ENCODE measurements around the gene LRRC56. TPM values are rescaled to one million over a fixed set of nuclear protein-coding genes. Genes with fewer than 3 reads are reported as not detected.

Gene LRRC56
- total RNA-seq, 1 donor from 2014 or later = 0.82 TPM

DNA sequence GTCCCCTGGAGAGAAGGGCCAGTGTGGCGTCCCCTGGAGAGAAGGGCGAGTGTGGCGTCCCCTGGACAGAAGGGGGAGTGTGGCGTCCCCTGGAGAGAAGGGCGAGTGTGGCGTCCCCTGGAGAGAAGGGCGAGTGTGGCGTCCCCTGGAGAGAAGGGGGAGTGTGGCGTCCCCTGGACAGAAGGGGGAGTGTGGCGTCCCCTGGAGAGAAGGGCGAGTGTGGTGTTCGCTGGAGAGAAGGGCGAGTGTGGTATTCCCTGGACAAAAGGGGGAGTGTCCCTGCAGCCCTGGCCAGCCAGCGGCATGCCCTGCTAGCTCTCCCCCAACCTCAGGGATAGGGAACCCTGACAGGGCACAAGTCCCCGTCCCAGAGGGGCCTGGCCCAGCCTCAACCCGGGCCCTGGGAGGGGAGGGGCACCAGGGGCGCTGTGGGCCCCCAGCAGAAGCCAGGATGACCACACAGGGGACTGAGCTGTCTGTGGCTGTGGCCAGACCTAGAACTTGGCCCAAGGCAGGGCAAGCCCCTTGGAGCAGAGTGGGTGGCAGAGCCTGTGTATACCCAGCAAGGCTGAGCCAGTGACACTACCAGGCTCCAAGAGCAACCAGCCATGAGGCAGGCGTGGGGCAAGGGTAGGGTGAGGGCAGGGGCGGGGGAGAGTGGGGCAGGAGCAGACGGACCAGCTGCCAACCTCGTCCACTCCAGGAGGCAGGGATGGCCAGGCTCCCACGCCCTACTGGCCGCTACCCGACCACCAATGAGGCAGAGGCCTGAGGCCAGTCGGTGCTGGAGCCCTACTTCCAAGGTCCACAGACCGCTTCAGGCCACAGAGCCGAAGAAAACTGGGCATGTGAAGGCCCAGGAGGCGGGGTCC, 6.1 kb upstream of the LRRC56 start:
- H3K36me3 Mint-ChIP-seq (ENCODE audit: low read depth, unreplicated experiment) = no peaks in the 10 kb centered on the region
- H3K9me3 Mint-ChIP-seq (ENCODE audit: unreplicated experiment) = no peaks in the 10 kb centered on the region
- H3K27ac Mint-ChIP-seq (ENCODE audit: unreplicated experiment) = no peak overlapping the region
- H3K4me1 ChIP-seq (ENCODE audit: insufficient read depth, low read length) = peaks cover 14% of the 10 kb centered on the region
- FAIRE-seq = no peak
- H2AFZ ChIP-seq (ENCODE audit: low read depth, low read length) = no peak overlapping the region
- H3K4me1 Mint-ChIP-seq (ENCODE audit: low read depth, unreplicated experiment) = peaks cover under 1% of the 10 kb centered on the region
- TF ChIP-seq EZH2 (IDR thresholded peaks at IDR 0.05; ENCODE audit: insufficient read depth, low read length) = no peak
- TF ChIP-seq CTCF (IDR thresholded peaks at IDR 0.05; ENCODE audit: insufficient read depth, low read depth, low read length) = no peak
- no peaks in the 10 kb centered on the region for H3K27me3 ChIP-seq (ENCODE audit: insufficient read depth, low read length)
- no peak overlapping the region for H3K4me3 ChIP-seq (ENCODE audit: insufficient read depth, low read depth, low read length)
- no peak overlapping the region for H3K9ac ChIP-seq (ENCODE audit: low read length)
- no peak for DNase-seq (ENCODE audit: low read depth)
- H3K27me3 Mint-ChIP-seq (ENCODE audit: low read depth, unreplicated experiment) = no peaks in the 10 kb centered on the region
- no peak overlapping the region for H3K27ac ChIP-seq (ENCODE audit: low read depth, low read length)
- H4K20me1 ChIP-seq (ENCODE audit: insufficient read depth, low read length) = peaks cover 34% of the 10 kb centered on the region
- H3K4me2 ChIP-seq (ENCODE audit: low read length) = no peak overlapping the region
- no peak overlapping the region for H3K4me3 Mint-ChIP-seq (ENCODE audit: unreplicated experiment)
- H3K36me3 ChIP-seq (ENCODE audit: insufficient read depth, low read length) = peaks cover 3% of the 10 kb centered on the region
- no peaks in the 10 kb centered on the region for H3K9me3 ChIP-seq (ENCODE audit: insufficient read depth, low read depth, low read length)
- H3K79me2 ChIP-seq (ENCODE audit: insufficient read depth, low read length) = peaks cover 20% of the 10 kb centered on the region

DNA sequence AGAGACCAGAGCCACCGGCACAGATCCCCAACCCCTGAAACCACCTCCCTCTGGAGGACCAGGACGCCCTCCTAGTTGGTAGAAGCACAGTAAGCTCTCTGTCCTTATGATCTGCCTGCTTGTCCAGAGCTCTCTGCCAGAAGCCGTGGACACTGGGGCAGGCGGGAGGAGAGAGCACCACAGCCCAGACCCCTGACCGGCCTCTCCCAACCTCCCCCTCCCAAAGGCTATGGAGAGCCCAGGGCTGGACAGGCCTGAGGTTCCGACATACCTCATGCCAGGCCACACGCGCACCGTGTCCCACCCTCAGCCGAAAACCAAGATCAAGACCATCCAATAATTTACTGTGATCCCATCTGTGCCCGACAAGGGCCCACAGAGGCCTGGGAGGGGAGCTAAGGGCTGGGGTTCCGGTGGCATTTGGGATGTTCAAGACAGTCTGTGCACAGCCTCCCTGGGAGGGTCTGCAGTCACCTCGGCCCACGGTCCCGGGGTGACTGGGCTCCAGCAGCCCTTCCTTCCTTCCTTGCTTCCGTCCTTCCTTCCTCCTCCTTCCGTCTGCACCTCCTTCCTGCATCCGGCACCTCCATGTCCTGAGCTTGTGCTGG, 5.3 kb upstream of the LRRC56 start:
- H3K4me1 Mint-ChIP-seq (ENCODE audit: low read depth, unreplicated experiment) = peaks cover 4% of the 10 kb centered on the region
- Histone ChIP-seq H3K27me3 (ENCODE audit: insufficient read depth, low read length) (no peaks in the 10 kb centered on the region), H3K4me2 (ENCODE audit: low read length) (no peak overlapping the region), H3K4me3 (ENCODE audit: insufficient read depth, low read depth, low read length) (no peak overlapping the region), H3K4me1 (ENCODE audit: insufficient read depth, low read length) (peaks cover 17% of the 10 kb centered on the region), H2AFZ (ENCODE audit: low read depth, low read length) (no peak overlapping the region), H3K9ac (ENCODE audit: low read length) (no peak overlapping the region), H4K20me1 (ENCODE audit: insufficient read depth, low read length) (peaks cover 34% of the 10 kb centered on the region), H3K27ac (ENCODE audit: low read depth, low read length) (no peak overlapping the region), H3K9me3 (ENCODE audit: insufficient read depth, low read depth, low read length) (no peaks in the 10 kb centered on the region), H3K79me2 (ENCODE audit: insufficient read depth, low read length) (peaks cover 20% of the 10 kb centered on the region), H3K36me3 (ENCODE audit: insufficient read depth, low read length) (peaks cover 3% of the 10 kb centered on the region)
- FAIRE-seq = no peak
- TF ChIP-seq CTCF (IDR thresholded peaks at IDR 0.05; ENCODE audit: insufficient read depth, low read depth, low read length) = no peak
- no peak for TF ChIP-seq EZH2 (IDR thresholded peaks at IDR 0.05; ENCODE audit: insufficient read depth, low read length)
- no peaks in the 10 kb centered on the region for H3K9me3 Mint-ChIP-seq (ENCODE audit: unreplicated experiment)
- no peak overlapping the region for H3K27ac Mint-ChIP-seq (ENCODE audit: unreplicated experiment)
- H3K27me3 Mint-ChIP-seq (ENCODE audit: low read depth, unreplicated experiment) = no peaks in the 10 kb centered on the region
- no peaks in the 10 kb centered on the region for H3K36me3 Mint-ChIP-seq (ENCODE audit: low read depth, unreplicated experiment)
- no peak for DNase-seq (ENCODE audit: low read depth)
- H3K4me3 Mint-ChIP-seq (ENCODE audit: unreplicated experiment) = no peak overlapping the region

All from astrocyte (in vitro differentiated cells and primary cell).